Heart left ventricle (tissue), 16 donors: ENCODE measurements around the gene CBX8. TPM values are rescaled to one million over a fixed set of nuclear protein-coding genes. Genes with fewer than 3 reads are reported as not detected.

Experiments used
- ATAC-seq, 4 donors: fragments of 200-7000 bp; cut with Tn5 transposase; one replicate each; pipeline ENCODE4 v1.9.1; 2020 to 2022; ENCODE audit warnings: moderate library complexity in 4 of 4, mild to moderate bottlenecking in 3 of 4, moderate number of reproducible peaks in 1 of 4
- DNase-seq, 5 donors: peaks; one replicate each; pipeline ENCODE4 v3.0.0-alpha.2; 2020
- H3K27ac ChIP-seq, 12 donors: fragments of 200-600 bp; sonication (generic) in 4 of 12; one replicate each; pipeline versions ENCODE4 v1.5.0 to v1.8.0; 2016 to 2022; ENCODE audit warnings: mild to moderate bottlenecking in 2 of 12
- H3K27me3 ChIP-seq, 9 donors: fragments of 200-600 bp; sonication (generic) in 2 of 9; one replicate each; pipeline versions ENCODE4 v1.5.1 to v1.8.0; 2016 to 2022; ENCODE audit warnings: mild to moderate bottlenecking in 3 of 9
- H3K36me3 ChIP-seq, 9 donors: fragments of 200-600 bp; sonication (generic) in 2 of 9; one replicate each; pipeline versions ENCODE4 v1.5.0 to v1.8.0; 2018 to 2022; ENCODE audit warnings: mild to moderate bottlenecking in 2 of 9
- H3K4me1 ChIP-seq, 12 donors: fragments of 200-600 bp; sonication (generic) in 4 of 12; one replicate each; pipeline versions ENCODE4 v1.5.0 to v1.8.0; 2016 to 2022; ENCODE audit warnings: mild to moderate bottlenecking in 3 of 12
- H3K4me3 ChIP-seq, 12 donors: fragments of 200-600 bp; sonication (generic) in 4 of 12; one replicate each; pipeline versions ENCODE4 v1.5.0 to v1.8.0; 2017 to 2022; ENCODE audit warnings: mild to moderate bottlenecking in 9 of 12, moderate library complexity in 4 of 12
- H3K9me3 ChIP-seq, 12 donors: fragments of 200-600 bp; sonication (generic) in 4 of 12; one replicate each; pipeline versions ENCODE4 v1.5.0 to v1.8.0; 2016 to 2022; ENCODE audit warnings: mild to moderate bottlenecking in 1 of 12
- POLR2A ChIP-seq, 2 donors: fragments of 450-650 bp; IDR thresholded peaks; one replicate each; pipeline ENCODE4 v1.6.1; 2017; ENCODE audit warnings: antibody characterized with exemption in 2 of 2, mild to moderate bottlenecking in 2 of 2, moderate library complexity in 2 of 2
- WGBS, 4 donors: extraction: QIAGEN DNeasy Blood & Tissue Kit in 2 of 4; methylation state at CpG; one replicate each; pipeline versions ENCODE4 v1.1.5 to v1.1.7; 2013 to 2018; 5-methylcytosine and 5-hydroxymethylcytosine counted together
- intact Hi-C, 10 donors: fragments of 100-400 bp; cut with DNase I; formaldehyde crosslinking; loops; one replicate each; pipeline versions ENCODE4 v1.11.1 to v1.14.2; 2022
- polyA plus RNA-seq, 2 donors: library from polyadenylated mRNA; stranded (reverse); fragments of 200-250 nt; gene quantifications; one replicate each; pipeline ENCODE4 v1.2.3, GENCODE V29; 2013
- total RNA-seq, 9 donors: library from RNA; depleted of rRNA in 2 of 9; stranded (reverse); fragments of >200 nt in 2 of 9; fragmentation: NEBNext Ultra II Directional in 3 of 9; extraction: Animal tissue kit (Norgen Biotek cat#: 25700) in 3 of 9; gene quantifications; one replicate each; pipeline versions ENCODE4 v1.1.0 to v1.2.4, GENCODE V29; 2016 to 2023
- TF ChIP-seq, protein P1 (sequence below), 12 donors: fragments of 200-600 bp; sonication (generic) in 4 of 12; IDR thresholded peaks; one replicate each; pipeline versions ENCODE4 v1.5.0 to v1.8.0; 2018 to 2022; ENCODE audit warnings: antibody characterized with exemption in 12 of 12, mild to moderate bottlenecking in 5 of 12
- donor health status: ischemic (EF 13 %, LVEDD 7.1; RV severe dilation, severe dysfunction).
- donor health status: healthy with polysubstance abuse.
- donor health status: DM: no; HTN: yes; CAD: no.
- donor health status: DM: no; HTN: no; CAD: no.
- donor health status: ischemic (EF 25% LVEDD 6.9; RV normal size, moderate dysfunction).
- donor health status: ischemic (EF 25% LVEDD 5.7; RV mildly dilated, moderate dysfunction).
- donor health status: healthy.
- donor health status: DM: yes; HTN: yes; CAD: no.
- donor health status: ischemic (EF 35%, LVEDD 5.7; RV mildly dilated, moderate dysfunction).
- donor health status: nonischemic (EF 11% LVEDD 7.7; RV severe dilation, severe dysfunction).
- donor health status: DM: yes; HTN: yes; CAD: no.
- donor health status: PGD.
- donor health status: ischemic (EF 29% LVEDD 5.4; RV normal size, mild dysfunction).
- donor health status: nonischemic (EF 23%, LVEDD 6.1; RV moderate dilation, normal function).

Gene CBX8
- total and polyA plus RNA-seq, 11 donors: 1.5 to 9.2 (median 5.1) TPM

DNA sequence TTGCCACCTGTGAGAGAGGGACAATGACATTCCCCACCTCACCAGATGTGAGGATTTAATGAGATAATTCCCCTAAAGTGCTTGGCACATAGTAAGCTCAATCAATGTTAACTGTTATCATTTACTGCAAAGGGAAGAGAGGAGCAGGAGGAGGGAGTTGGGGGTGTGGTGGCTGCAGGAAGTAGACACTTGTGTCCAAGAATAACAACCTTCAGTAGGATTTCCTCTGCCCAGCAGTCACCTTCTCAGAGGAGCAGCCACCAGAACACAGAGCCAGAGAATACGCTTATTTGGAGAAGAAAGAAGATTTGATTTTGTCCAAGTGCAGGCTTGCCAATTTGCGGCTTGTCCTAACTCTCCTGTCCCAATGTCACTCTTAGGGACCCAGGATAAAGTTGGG is 32.1 kb upstream of the CBX8 start:
- peaks cover 0 to 64% (median 31%) of the 10 kb centered on the region in 12 donors for H3K4me1 ChIP-seq
- H3K36me3 ChIP-seq: peaks cover 0 to 12% (median 7%) of the 10 kb centered on the region in 9 donors
- TF ChIP-seq POLR2A (IDR thresholded peaks at IDR 0.05): no peak
- TF ChIP-seq, protein P1, sequence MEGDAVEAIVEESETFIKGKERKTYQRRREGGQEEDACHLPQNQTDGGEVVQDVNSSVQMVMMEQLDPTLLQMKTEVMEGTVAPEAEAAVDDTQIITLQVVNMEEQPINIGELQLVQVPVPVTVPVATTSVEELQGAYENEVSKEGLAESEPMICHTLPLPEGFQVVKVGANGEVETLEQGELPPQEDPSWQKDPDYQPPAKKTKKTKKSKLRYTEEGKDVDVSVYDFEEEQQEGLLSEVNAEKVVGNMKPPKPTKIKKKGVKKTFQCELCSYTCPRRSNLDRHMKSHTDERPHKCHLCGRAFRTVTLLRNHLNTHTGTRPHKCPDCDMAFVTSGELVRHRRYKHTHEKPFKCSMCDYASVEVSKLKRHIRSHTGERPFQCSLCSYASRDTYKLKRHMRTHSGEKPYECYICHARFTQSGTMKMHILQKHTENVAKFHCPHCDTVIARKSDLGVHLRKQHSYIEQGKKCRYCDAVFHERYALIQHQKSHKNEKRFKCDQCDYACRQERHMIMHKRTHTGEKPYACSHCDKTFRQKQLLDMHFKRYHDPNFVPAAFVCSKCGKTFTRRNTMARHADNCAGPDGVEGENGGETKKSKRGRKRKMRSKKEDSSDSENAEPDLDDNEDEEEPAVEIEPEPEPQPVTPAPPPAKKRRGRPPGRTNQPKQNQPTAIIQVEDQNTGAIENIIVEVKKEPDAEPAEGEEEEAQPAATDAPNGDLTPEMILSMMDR (IDR thresholded peaks at IDR 0.05): no peak
- peak overlapping the region in 4 of 12 donors; percentile 13 to 34 (median 22) for H3K27ac ChIP-seq
- H3K4me3 ChIP-seq: no peak overlapping the region
- WGBS, 4 donors: 46 to 61% (median 50%) methylated on average over 2 of the region's 2 CpGs
- no peaks in the 10 kb centered on the region for H3K27me3 ChIP-seq
- H3K9me3 ChIP-seq: no peaks in the 10 kb centered on the region
- intact Hi-C loops: no loop called here
- ATAC-seq: no peak
- DNase-seq: no peak

DNA sequence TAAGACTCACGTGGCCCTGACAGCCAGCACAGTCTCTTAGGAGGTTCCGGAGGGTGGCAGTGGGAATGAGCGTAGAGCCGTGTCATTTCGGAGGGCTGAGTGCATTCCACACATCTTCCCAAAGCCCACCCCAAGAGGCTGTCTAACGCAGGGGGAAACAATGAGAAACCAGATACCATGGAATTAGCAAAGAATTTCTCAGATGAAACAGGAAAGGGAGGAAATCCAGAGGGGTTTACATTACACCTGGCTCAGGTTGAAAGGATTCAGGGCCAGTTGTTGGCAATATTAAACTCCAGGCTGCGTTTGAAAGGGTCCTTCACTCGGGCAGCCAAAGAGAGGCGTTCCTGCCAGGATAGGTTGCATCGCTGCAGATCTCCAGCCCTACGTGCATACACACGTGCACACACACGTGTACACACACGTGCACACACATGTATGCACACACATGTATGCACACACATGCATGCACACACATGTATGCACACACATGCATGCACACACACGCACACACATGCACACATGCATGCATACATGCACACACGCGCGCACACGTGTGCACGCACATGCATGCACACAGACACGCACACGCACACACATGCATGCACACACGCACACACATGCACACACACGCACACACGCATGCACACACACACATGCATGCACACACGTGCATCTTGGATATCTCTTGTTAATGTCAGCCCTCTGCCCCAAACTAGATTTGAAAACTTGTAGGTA is 30.1 kb upstream of the CBX8 start:
- no peak for DNase-seq
- Histone ChIP-seq H3K36me3 (no peaks in the 10 kb centered on the region), H3K9me3 (no peaks in the 10 kb centered on the region), H3K27me3 (no peaks in the 10 kb centered on the region), H3K4me1 (peaks cover 0 to 44% (median 16%) of the 10 kb centered on the region in 12 donors), H3K27ac (no peak overlapping the region), H3K4me3 (no peak overlapping the region)
- intact Hi-C loops: no loop called here
- TF ChIP-seq, protein P1 (IDR thresholded peaks at IDR 0.05): no peak
- 83 to 89% (median 84%) methylated on average over 26 of the region's 26 CpGs for WGBS, 4 donors
- no peak for ATAC-seq

DNA sequence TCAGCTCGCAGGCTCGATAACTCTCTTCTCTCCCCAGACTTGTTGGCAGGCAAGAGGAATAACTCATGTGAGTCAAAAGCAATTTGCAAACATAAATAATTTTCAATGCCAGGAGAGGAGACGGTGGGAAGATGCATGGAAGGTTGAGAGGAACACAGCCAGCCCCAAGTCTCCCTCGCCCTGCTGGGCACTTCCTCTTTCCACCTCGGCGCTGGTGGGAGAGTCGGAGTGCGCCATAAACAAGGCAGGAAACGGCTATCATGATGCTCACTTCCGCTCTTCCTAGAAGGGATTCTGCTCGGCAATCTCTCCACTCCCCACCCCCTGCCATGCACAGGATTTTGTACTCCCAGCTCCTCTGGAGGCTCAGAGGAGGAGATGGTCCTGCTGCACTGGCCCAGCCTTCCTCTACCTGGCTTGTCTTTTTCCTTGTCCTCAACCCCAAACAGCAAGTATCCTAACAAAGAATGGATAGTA is 29.4 kb upstream of the CBX8 start:
- H3K9me3 ChIP-seq: no peaks in the 10 kb centered on the region
- TF ChIP-seq POLR2A (IDR thresholded peaks at IDR 0.05): no peak
- TF ChIP-seq, protein P1 (IDR thresholded peaks at IDR 0.05): no peak
- no peak overlapping the region for H3K4me3 ChIP-seq
- H3K27ac ChIP-seq: no peak overlapping the region
- intact Hi-C loops: no loop called here
- ATAC-seq (peak in 1 of 4 donors; percentile 23), DNase-seq (peak in 2 of 5 donors; percentile 30 to 59)
- peaks cover 0 to 36% (median 9%) of the 10 kb centered on the region in 12 donors for H3K4me1 ChIP-seq
- H3K27me3 ChIP-seq: no peaks in the 10 kb centered on the region
- 46 to 60% (median 52%) methylated on average over 11 of the region's 11 CpGs for WGBS, 4 donors
- H3K36me3 ChIP-seq: no peaks in the 10 kb centered on the region

DNA sequence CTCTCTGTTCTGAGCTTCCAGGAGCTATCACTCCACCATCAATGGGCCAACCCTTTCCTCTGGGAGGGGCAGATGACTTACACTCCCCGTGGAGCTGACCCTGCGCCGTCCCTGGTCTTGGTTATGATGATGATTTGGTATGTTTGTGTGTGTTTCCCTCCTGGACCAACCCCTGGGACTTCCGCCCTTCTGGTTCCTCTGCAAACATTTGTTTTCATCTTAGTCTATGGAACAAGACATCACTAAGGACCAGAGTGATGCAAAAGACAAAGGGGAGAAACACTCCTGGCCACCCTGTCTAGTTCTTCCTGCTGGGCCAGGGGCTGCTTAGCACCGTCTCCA is 28.7 kb upstream of the CBX8 start:
- 96 to 98% (median 96%) methylated on average over 5 of the region's 5 CpGs for WGBS, 4 donors
- H3K4me1 ChIP-seq: peaks cover 0 to 30% (median 8%) of the 10 kb centered on the region in 12 donors
- no peak for TF ChIP-seq POLR2A (IDR thresholded peaks at IDR 0.05)
- TF ChIP-seq, protein P1 (IDR thresholded peaks at IDR 0.05): no peak
- no peaks in the 10 kb centered on the region for H3K36me3 ChIP-seq
- ATAC-seq (no peak), DNase-seq (no peak)
- no peak overlapping the region for H3K27ac ChIP-seq
- no peak overlapping the region for H3K4me3 ChIP-seq
- no peaks in the 10 kb centered on the region for H3K27me3 ChIP-seq
- intact Hi-C loops: no loop called here
- no peaks in the 10 kb centered on the region for H3K9me3 ChIP-seq
